GM19238 (cell line): ENCODE data around the gene GJB4.
"Not testable (repeated sequence)": the region's sequence is repeated elsewhere in the genome, so short reads cannot be mapped to it uniquely, and the experiment has no call there.

Experiments
- DNase-seq: peaks from one replicate; pipeline ENCODE4 v3.0.0; 2011; ENCODE audit warnings: low spot score; ENCODE audit not compliant: insufficient read length

Gene GJB4

GRCh38 chr1:34759503-34760357 is at the start of gene GJB4:
Gene GJB4, plus strand, starts transcription at chr1:34759740. Its CDS starts 1,515 bp downstream, at chr1:34761255.
- DNase-seq = no peak

GRCh38 chr1:34710812-34711211 is 48.7 kb upstream of the GJB4 start:
- DNase-seq = no peak

- DNase-seq = no peak
Measured at GRCh38 chr1:34711485-34711884, 48.1 kb upstream of the GJB4 start.

GRCh38 chr1:34712007-34712688 is 47.4 kb upstream of the GJB4 start:
- no peak for DNase-seq

- DNase-seq = no peak
Measured at GRCh38 chr1:34713443-34713842, 46.1 kb upstream of the GJB4 start.

- no peak for DNase-seq
Measured at GRCh38 chr1:34714386-34714785, 45.2 kb upstream of the GJB4 start.

GRCh38 chr1:34715139-34715538 is 44.4 kb upstream of the GJB4 start:
- DNase-seq = no peak

GRCh38 chr1:34721241-34721640 is 38.3 kb upstream of the GJB4 start:
- DNase-seq = no peak

GRCh38 chr1:34721646-34722355 is 37.7 kb upstream of the GJB4 start:
- DNase-seq = no peak

GRCh38 chr1:34726861-34727260 is 32.7 kb upstream of the GJB4 start:
- DNase-seq = no peak

GRCh38 chr1:34730485-34730884 is 29.1 kb upstream of the GJB4 start:
- no peak for DNase-seq

GRCh38 chr1:34732831-34733230 is 26.7 kb upstream of the GJB4 start:
- DNase-seq = not testable (repeated sequence)

GRCh38 chr1:34736692-34737091 is 22.8 kb upstream of the GJB4 start:
- DNase-seq = no peak

- DNase-seq = not testable (repeated sequence)
Measured at GRCh38 chr1:34737236-34737635, 22.3 kb upstream of the GJB4 start.

- no peak for DNase-seq
Measured at GRCh38 chr1:34739613-34740012, 19.9 kb upstream of the GJB4 start.

- no peak for DNase-seq
Measured at GRCh38 chr1:34740161-34740868, 19.2 kb upstream of the GJB4 start.

GRCh38 chr1:34742667-34743270 is 16.8 kb upstream of the GJB4 start:
- peak; percentile 92 for DNase-seq

GRCh38 chr1:34743775-34744174 is 15.8 kb upstream of the GJB4 start:
- no peak for DNase-seq

GRCh38 chr1:34744851-34745250 is 14.7 kb upstream of the GJB4 start:
- no peak for DNase-seq

GRCh38 chr1:34745666-34746065 is 13.9 kb upstream of the GJB4 start:
- DNase-seq = no peak

- DNase-seq = no peak
Measured at GRCh38 chr1:34746101-34746500, 13.4 kb upstream of the GJB4 start.
